Glutamatergic neuron (in vitro differentiated cells): Measurements from ENCODE around the gene PCSK4. TPM values are rescaled to one million over a fixed set of nuclear protein-coding genes. Genes with fewer than 3 reads are reported as not detected.
"Not testable (repeated sequence)": the region's sequence is repeated elsewhere in the genome, so short reads cannot be mapped to it uniquely, and the experiment has no call there.

Experiments used
- DNase-seq: peaks from one replicate; pipeline ENCODE4 v3.0.0; 2022
- H3K27ac Mint-ChIP-seq: one replicate; pipeline ENCODE4 v1.8.0; 2020; ENCODE audit warnings: mild to moderate bottlenecking, mixed read lengths, inconsistent platforms; ENCODE audit not compliant: unreplicated experiment
- H3K27me3 Mint-ChIP-seq: one replicate; pipeline ENCODE4 v1.8.0; 2020; ENCODE audit warnings: mild to moderate bottlenecking, moderate library complexity, mixed read lengths, inconsistent platforms; ENCODE audit not compliant: unreplicated experiment
- H3K36me3 Mint-ChIP-seq: one replicate; pipeline ENCODE4 v1.8.0; 2020; ENCODE audit warnings: mild to moderate bottlenecking, mixed read lengths, inconsistent platforms; ENCODE audit not compliant: unreplicated experiment
- H3K4me1 Mint-ChIP-seq: one replicate; pipeline ENCODE4 v1.8.0; 2020; ENCODE audit warnings: mild to moderate bottlenecking, low read depth, mixed read lengths, inconsistent platforms; ENCODE audit not compliant: unreplicated experiment
- H3K4me3 Mint-ChIP-seq: one replicate; pipeline ENCODE4 v1.8.0; 2020; ENCODE audit warnings: mild to moderate bottlenecking, mixed read lengths, inconsistent platforms; ENCODE audit not compliant: unreplicated experiment
- H3K9me3 Mint-ChIP-seq: one replicate; pipeline ENCODE4 v1.8.0; 2020; ENCODE audit warnings: mild to moderate bottlenecking, moderate library complexity, mixed read lengths, inconsistent platforms; ENCODE audit not compliant: unreplicated experiment
- CTCF ChIP-seq: fragments of 200-600 bp; sonication (generic); IDR thresholded peaks from one replicate; pipeline ENCODE4 v1.5.0; 2021; ENCODE audit not compliant: partially characterized antibody, unreplicated experiment
- total RNA-seq: library from RNA; stranded (reverse); fragmentation: NEBNext Ultra II Directional; extraction: Animal tissue kit (Norgen Biotek cat#: 25700); gene quantifications from one replicate; pipeline ENCODE4 v1.2.1, GENCODE V29; 2021; ENCODE audit not compliant: unreplicated experiment

Gene PCSK4
- total RNA-seq, 1 donor from 2014 or later, result 21.2 TPM

GRCh38 chr19:1441677-1442438 is 48.3 kb downstream of the PCSK4 start:
- Mint-ChIP-seq H3K36me3 (no peaks in the 10 kb centered on the region), H3K27me3 (peaks cover 8% of the 10 kb centered on the region), H3K27ac (no peak overlapping the region), H3K4me3 (no peak overlapping the region), H3K9me3 (peaks cover 18% of the 10 kb centered on the region), H3K4me1 (peaks cover 3% of the 10 kb centered on the region)
- DNase-seq, result no peak
- no peak for TF ChIP-seq CTCF

GRCh38 chr19:1441022-1441426 is 49.1 kb downstream of the PCSK4 start:
- no peak for DNase-seq
- H3K9me3 Mint-ChIP-seq, result peaks cover 18% of the 10 kb centered on the region
- TF ChIP-seq CTCF, result no peak
- H3K4me3 Mint-ChIP-seq, result peak overlapping the region; percentile 57
- H3K4me1 Mint-ChIP-seq, result peaks cover 3% of the 10 kb centered on the region
- no peak overlapping the region for H3K27ac Mint-ChIP-seq
- H3K27me3 Mint-ChIP-seq, result peaks cover 6% of the 10 kb centered on the region
- no peaks in the 10 kb centered on the region for H3K36me3 Mint-ChIP-seq

GRCh38 chr19:1440418-1440801 is 49.7 kb downstream of the PCSK4 start:
- Mint-ChIP-seq H3K9me3 (peaks cover 20% of the 10 kb centered on the region), H3K27me3 (peaks cover 5% of the 10 kb centered on the region), H3K4me1 (peaks cover 6% of the 10 kb centered on the region), H3K4me3 (peak overlapping the region; percentile 57), H3K27ac (peak overlapping the region; percentile 43), H3K36me3 (no peaks in the 10 kb centered on the region)
- no peak for TF ChIP-seq CTCF
- DNase-seq, result no peak

GRCh38 chr19:1439525-1440417 is 50.4 kb downstream of the PCSK4 start:
- not testable (repeated sequence) for DNase-seq, H3K27me3 Mint-ChIP-seq, H3K36me3 Mint-ChIP-seq, H3K4me1 Mint-ChIP-seq
- Mint-ChIP-seq H3K27ac (peak overlapping the region; percentile 86), H3K4me3 (peak overlapping the region; percentile 90), H3K9me3 (peaks cover 20% of the 10 kb centered on the region)

- peaks cover 18% of the 10 kb centered on the region for H3K9me3 Mint-ChIP-seq
- H3K4me1 Mint-ChIP-seq, result peaks cover 7% of the 10 kb centered on the region
- peak overlapping the region; percentile 80 for H3K27ac Mint-ChIP-seq
- H3K27me3 Mint-ChIP-seq, result peaks cover 2% of the 10 kb centered on the region
- no peak for DNase-seq
- H3K36me3 Mint-ChIP-seq, result no peaks in the 10 kb centered on the region
- peak overlapping the region; percentile 90 for H3K4me3 Mint-ChIP-seq
- no peak for TF ChIP-seq CTCF
Observed at GRCh38 chr19:1438933-1439354, 51.2 kb downstream of the PCSK4 start.
